Panc1 (cell line): ENCODE measurements around the gene GPR158.
"Not testable (repeated sequence)": the region's sequence is repeated elsewhere in the genome, so short reads cannot be mapped to it uniquely, and the experiment has no call there.

Experiments
- POLR2AphosphoS5 ChIP-seq: IDR thresholded peaks from 2 replicates; pipeline ENCODE4 v1.6.1; 2012; ENCODE audit warnings: mild to moderate bottlenecking, low read depth, low read length, moderate library complexity
- REST ChIP-seq, 2 experiments: IDR thresholded peaks; 2 replicates each; pipeline ENCODE4 v1.6.1; 2011 to 2012; ENCODE audit warnings: low read depth in 2 of 2, control low read depth in 1 of 2, low read length in 1 of 2, mild to moderate bottlenecking in 1 of 2, moderate library complexity in 1 of 2; ENCODE audit not compliant: insufficient read depth in 1 of 2
- SIN3A ChIP-seq: IDR thresholded peaks from 2 replicates; pipeline ENCODE4 v1.6.1; 2012; ENCODE audit warnings: low read depth, mild to moderate bottlenecking, low read length, moderate library complexity, borderline replicate concordance; ENCODE audit not compliant: insufficient read depth
- TCF7L2 ChIP-seq: IDR thresholded peaks from 2 replicates; pipeline ENCODE4 v1.6.1; 2011; ENCODE audit warnings: mild to moderate bottlenecking, low read depth, low read length, inconsistent platforms
- TF ChIP-seq, protein P1 (sequence below): fragments of 450-650 bp; IDR thresholded peaks from 2 replicates; pipeline ENCODE4 v1.5.1; 2017; ENCODE audit warnings: mild to moderate bottlenecking

- TF ChIP-seq SIN3A; POLR2AphosphoS5; REST (IDR thresholded peaks at IDR 0.05; ENCODE audit: insufficient read depth in 1 of 2, low read depth in 2 of 2, low read length in 1 of 2); TCF7L2: not testable (repeated sequence)
- TF ChIP-seq, protein P1, sequence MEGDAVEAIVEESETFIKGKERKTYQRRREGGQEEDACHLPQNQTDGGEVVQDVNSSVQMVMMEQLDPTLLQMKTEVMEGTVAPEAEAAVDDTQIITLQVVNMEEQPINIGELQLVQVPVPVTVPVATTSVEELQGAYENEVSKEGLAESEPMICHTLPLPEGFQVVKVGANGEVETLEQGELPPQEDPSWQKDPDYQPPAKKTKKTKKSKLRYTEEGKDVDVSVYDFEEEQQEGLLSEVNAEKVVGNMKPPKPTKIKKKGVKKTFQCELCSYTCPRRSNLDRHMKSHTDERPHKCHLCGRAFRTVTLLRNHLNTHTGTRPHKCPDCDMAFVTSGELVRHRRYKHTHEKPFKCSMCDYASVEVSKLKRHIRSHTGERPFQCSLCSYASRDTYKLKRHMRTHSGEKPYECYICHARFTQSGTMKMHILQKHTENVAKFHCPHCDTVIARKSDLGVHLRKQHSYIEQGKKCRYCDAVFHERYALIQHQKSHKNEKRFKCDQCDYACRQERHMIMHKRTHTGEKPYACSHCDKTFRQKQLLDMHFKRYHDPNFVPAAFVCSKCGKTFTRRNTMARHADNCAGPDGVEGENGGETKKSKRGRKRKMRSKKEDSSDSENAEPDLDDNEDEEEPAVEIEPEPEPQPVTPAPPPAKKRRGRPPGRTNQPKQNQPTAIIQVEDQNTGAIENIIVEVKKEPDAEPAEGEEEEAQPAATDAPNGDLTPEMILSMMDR = not testable (repeated sequence)
Measured at GRCh38 chr10:25382901-25383300, 208.1 kb downstream of the GPR158 start.
